ENCODE data around the gene UCP3. TPM values are rescaled to one million over a fixed set of nuclear protein-coding genes. Genes with fewer than 3 reads are reported as not detected.

The UCP3 gene
- total RNA-seq, 6 experiments from 2014 or later: 0.20 to 1.5 (median 0.42) TPM

DNA sequence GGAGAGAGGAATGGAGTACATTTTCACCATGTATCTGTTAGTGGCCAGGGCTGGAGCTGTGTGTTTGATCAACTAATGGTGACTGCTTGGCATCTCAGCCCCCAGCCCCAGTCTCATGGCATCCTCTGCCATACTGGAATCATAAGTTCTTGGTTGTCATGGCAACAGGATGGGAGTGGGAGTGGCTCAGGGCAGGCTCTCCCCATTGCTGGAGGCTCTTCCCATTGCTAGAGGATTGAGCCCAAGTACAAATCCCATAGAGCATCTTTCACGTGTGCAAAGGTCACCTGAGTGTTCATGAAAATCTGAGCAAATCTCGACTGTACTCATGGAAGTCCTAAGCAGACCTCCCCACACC, 43.1 kb downstream of the UCP3 start:
- H3K27ac ChIP-seq: no peak overlapping the region
- no peaks in the 10 kb centered on the region for H3K4me1 ChIP-seq
- ATAC-seq (no peak), DNase-seq (no peak)
- H3K9me3 ChIP-seq: no peaks in the 10 kb centered on the region
- no peaks in the 10 kb centered on the region for H3K27me3 ChIP-seq
- no peak overlapping the region for H3K4me3 ChIP-seq
- TF ChIP-seq, protein P1, sequence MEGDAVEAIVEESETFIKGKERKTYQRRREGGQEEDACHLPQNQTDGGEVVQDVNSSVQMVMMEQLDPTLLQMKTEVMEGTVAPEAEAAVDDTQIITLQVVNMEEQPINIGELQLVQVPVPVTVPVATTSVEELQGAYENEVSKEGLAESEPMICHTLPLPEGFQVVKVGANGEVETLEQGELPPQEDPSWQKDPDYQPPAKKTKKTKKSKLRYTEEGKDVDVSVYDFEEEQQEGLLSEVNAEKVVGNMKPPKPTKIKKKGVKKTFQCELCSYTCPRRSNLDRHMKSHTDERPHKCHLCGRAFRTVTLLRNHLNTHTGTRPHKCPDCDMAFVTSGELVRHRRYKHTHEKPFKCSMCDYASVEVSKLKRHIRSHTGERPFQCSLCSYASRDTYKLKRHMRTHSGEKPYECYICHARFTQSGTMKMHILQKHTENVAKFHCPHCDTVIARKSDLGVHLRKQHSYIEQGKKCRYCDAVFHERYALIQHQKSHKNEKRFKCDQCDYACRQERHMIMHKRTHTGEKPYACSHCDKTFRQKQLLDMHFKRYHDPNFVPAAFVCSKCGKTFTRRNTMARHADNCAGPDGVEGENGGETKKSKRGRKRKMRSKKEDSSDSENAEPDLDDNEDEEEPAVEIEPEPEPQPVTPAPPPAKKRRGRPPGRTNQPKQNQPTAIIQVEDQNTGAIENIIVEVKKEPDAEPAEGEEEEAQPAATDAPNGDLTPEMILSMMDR (IDR thresholded peaks at IDR 0.05): no peak
- TF ChIP-seq POLR2A (IDR thresholded peaks at IDR 0.05): no peak
- 14% methylated on average over 1 of the region's 2 CpGs for WGBS (ENCODE audit: insufficient coverage, low coverage, low lambda C conversion rate, missing lambda C conversion rate)
- intact Hi-C loops (cut with DNase I): no loop called here
- H3K36me3 ChIP-seq: no peaks in the 10 kb centered on the region

GRCh38 chr11:73965076-73965763, 43.7 kb downstream of the UCP3 start:
- TF ChIP-seq POLR2A (IDR thresholded peaks at IDR 0.05): no peak
- TF ChIP-seq, protein P1 (IDR thresholded peaks at IDR 0.05): no peak
- H3K4me1 ChIP-seq: no peaks in the 10 kb centered on the region
- no peaks in the 10 kb centered on the region for H3K9me3 ChIP-seq
- H3K4me3 ChIP-seq: no peak overlapping the region
- no peaks in the 10 kb centered on the region for H3K27me3 ChIP-seq
- H3K27ac ChIP-seq: no peak overlapping the region
- WGBS (ENCODE audit: insufficient coverage, low coverage, low lambda C conversion rate, missing lambda C conversion rate): 80% methylated on average over 6 of the region's 10 CpGs
- H3K36me3 ChIP-seq: no peaks in the 10 kb centered on the region
- ATAC-seq: no peak
- intact Hi-C loops (cut with DNase I): no loop called here
- DNase-seq: peak in 1 of 3 donors; percentile 46

DNA sequence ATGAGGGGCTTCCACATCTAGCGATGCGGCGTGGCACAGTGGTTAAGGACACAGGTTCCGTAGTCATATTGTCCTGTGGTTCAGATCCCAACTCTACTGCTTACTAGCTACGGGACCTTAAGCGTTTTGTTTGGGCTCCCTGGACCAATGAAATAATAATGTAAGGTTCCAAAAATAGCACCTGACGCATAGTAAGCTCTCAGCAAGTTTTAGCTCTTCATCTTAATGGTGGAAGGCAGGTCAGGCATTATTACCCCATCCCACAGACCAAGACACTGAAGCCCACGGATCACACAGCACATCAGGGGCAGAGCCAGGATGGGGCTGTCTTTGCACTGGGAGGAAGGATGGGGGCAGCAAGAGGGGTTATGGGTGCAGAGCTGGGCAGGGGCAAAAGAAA, 45.0 kb downstream of the UCP3 start:
- WGBS (ENCODE audit: insufficient coverage, low coverage, low lambda C conversion rate, missing lambda C conversion rate): 63% methylated on average over 7 of the region's 8 CpGs
- TF ChIP-seq, protein P1 (IDR thresholded peaks at IDR 0.05): no peak
- no peak for TF ChIP-seq POLR2A (IDR thresholded peaks at IDR 0.05)
- Histone ChIP-seq H3K4me3 (no peak overlapping the region), H3K9me3 (no peaks in the 10 kb centered on the region), H3K36me3 (no peaks in the 10 kb centered on the region), H3K27ac (no peak overlapping the region), H3K4me1 (no peaks in the 10 kb centered on the region), H3K27me3 (no peaks in the 10 kb centered on the region)
- no peak for ATAC-seq
- intact Hi-C loops (cut with DNase I): no loop called here
- DNase-seq: peak in 1 of 3 donors; percentile 12

DNA sequence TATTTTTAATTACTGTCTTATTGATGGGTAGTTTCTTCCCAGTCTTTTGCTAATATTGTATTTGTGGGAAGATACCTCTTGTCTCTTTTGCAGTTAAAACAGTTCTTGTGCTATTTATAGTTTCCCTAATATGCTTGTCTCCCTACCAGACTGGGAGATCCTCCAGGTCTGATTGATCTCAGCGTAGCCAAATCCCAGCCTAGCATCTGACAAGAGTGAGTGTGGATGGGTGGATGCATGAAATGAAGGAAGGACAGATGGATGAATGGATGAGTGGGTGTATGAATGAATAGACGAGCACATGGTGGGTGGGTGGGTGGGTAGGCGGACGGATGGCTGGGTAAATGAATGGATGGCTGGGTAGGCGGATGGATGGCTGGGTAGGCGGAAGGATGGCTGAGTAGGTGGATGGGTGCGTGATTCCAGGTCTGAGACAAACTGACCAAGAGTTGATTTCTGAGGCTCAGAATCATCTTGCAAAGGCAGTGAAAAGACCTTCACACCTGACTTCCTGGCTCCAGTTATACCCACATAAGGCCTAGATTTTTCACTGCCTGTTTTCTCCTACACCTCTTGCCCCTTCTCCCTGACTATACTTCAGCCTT, 46.7 kb downstream of the UCP3 start:
- no peak for ATAC-seq

More for the DNA sequence above, 46.7 kb downstream of the UCP3 start:
- intact Hi-C loops (cut with DNase I): no loop called here
- H3K4me1 ChIP-seq: no peaks in the 10 kb centered on the region
- H3K4me3 ChIP-seq: no peak overlapping the region
- no peaks in the 10 kb centered on the region for H3K36me3 ChIP-seq
- no peak for TF ChIP-seq POLR2A (IDR thresholded peaks at IDR 0.05)
- TF ChIP-seq, protein P1 (IDR thresholded peaks at IDR 0.05): no peak
- H3K9me3 ChIP-seq: no peaks in the 10 kb centered on the region
- no peak overlapping the region for H3K27ac ChIP-seq
- 61% methylated on average over 6 of the region's 7 CpGs for WGBS (ENCODE audit: insufficient coverage, low coverage, low lambda C conversion rate, missing lambda C conversion rate)
- DNase-seq: peak in 1 of 3 donors; percentile 2
- H3K27me3 ChIP-seq: no peaks in the 10 kb centered on the region

Measured in right lobe of liver (tissue), 6 donors.